CD14-positive monocyte (primary cell): ENCODE results near the gene MACROD2. TPM values are rescaled to one million over a fixed set of nuclear protein-coding genes. Genes with fewer than 3 reads are reported as not detected.

ENCODE experiments used
- DNase-seq, 3 donors: peaks; one replicate each; pipeline ENCODE4 v3.0.0-alpha.2; 2011 to 2022
- H2AFZ ChIP-seq: 2 replicates; pipeline ENCODE4 v1.6.0; 2012; ENCODE audit warnings: mild to moderate bottlenecking, low read depth, low read length, inconsistent platforms; ENCODE audit not compliant: insufficient read depth, poor library complexity, severe bottlenecking
- H3K27ac ChIP-seq, 2 donors: 1 replicate in 1 of 2; 2 replicates in 1 of 2; pipeline ENCODE4 v1.5.1; 2012 to 2013; ENCODE audit warnings: low read length in 2 of 2, control low read depth in 1 of 2, inconsistent platforms in 1 of 2, low read depth in 1 of 2, mild to moderate bottlenecking in 1 of 2
- H3K27me3 ChIP-seq, 2 donors: one replicate each; pipeline versions ENCODE4 v1.6.0 to v1.6.1; 2011 to 2013; ENCODE audit warnings: low read length in 2 of 2; ENCODE audit not compliant: control insufficient read depth in 2 of 2, insufficient read depth in 2 of 2
- H3K36me3 ChIP-seq, 2 donors: replicated peaks in 1 of 2; 1 replicate in 1 of 2; 2 replicates in 1 of 2; pipeline versions ENCODE4 v1.5.1 to v1.6.1; 2012 to 2013; ENCODE audit warnings: low read length in 2 of 2, control low read depth in 1 of 2, inconsistent platforms in 1 of 2, mild to moderate bottlenecking in 1 of 2; ENCODE audit not compliant: insufficient read depth in 2 of 2, control insufficient read depth in 1 of 2
- H3K4me1 ChIP-seq, 2 donors: 1 replicate in 1 of 2; 2 replicates in 1 of 2; pipeline versions ENCODE4 v1.5.1 to v1.6.1; 2012 to 2013; ENCODE audit warnings: low read length in 2 of 2, control low read depth in 1 of 2, inconsistent platforms in 1 of 2, mild to moderate bottlenecking in 1 of 2, moderate library complexity in 1 of 2; ENCODE audit not compliant: insufficient read depth in 2 of 2, control insufficient read depth in 1 of 2
- H3K4me2 ChIP-seq: replicated peaks from 2 replicates; pipeline ENCODE3; 2012; ENCODE audit warnings: low read length, moderate library complexity, mild to moderate bottlenecking; ENCODE audit not compliant: poor library complexity, severe bottlenecking; ENCODE audit errors: extremely low read depth
- H3K4me3 ChIP-seq, 3 experiments: fragments of 200-600 bp in 1 of 3; sonication (generic) in 1 of 3; replicated peaks in 1 of 3; 1 replicate in 2 of 3; 2 replicates in 1 of 3; pipeline ENCODE4 v1.5.1; 2011 to 2013; ENCODE audit warnings: low read length in 3 of 3, mild to moderate bottlenecking in 3 of 3, control low read depth in 2 of 3, low read depth in 2 of 3, inconsistent platforms in 1 of 3, moderate library complexity in 1 of 3
- H3K79me2 ChIP-seq: 2 replicates; pipeline ENCODE4 v1.6.0; 2012; ENCODE audit warnings: mild to moderate bottlenecking, control low read depth, inconsistent platforms, low read length, moderate library complexity; ENCODE audit not compliant: insufficient read depth
- H3K9ac ChIP-seq: 2 replicates; pipeline ENCODE4 v1.6.0; 2017; ENCODE audit warnings: low read length, mild to moderate bottlenecking; ENCODE audit not compliant: insufficient read depth, poor library complexity, severe bottlenecking
- H3K9me3 ChIP-seq, 2 donors: replicated peaks in 1 of 2; 1 replicate in 1 of 2; 2 replicates in 1 of 2; pipeline versions ENCODE4 v1.5.1 to v1.6.1; 2012 to 2013; ENCODE audit warnings: low read length in 2 of 2, control low read depth in 1 of 2; ENCODE audit not compliant: control insufficient read depth in 1 of 2, insufficient read depth in 1 of 2
- H4K20me1 ChIP-seq: 2 replicates; pipeline ENCODE4 v1.6.0; 2012; ENCODE audit warnings: mild to moderate bottlenecking, low read length, control low read depth, moderate library complexity; ENCODE audit not compliant: insufficient read depth
- H3K27ac Mint-ChIP-seq, 7 donors: one replicate each; pipeline ENCODE4 v1.8.0; 2020; ENCODE audit warnings: mild to moderate bottlenecking in 7 of 7, mixed read lengths in 7 of 7, moderate library complexity in 6 of 7, inconsistent platforms in 2 of 7
- H3K27me3 Mint-ChIP-seq, 3 donors: one replicate each; pipeline ENCODE4 v1.8.0; 2021 to 2022; ENCODE audit warnings: low read depth in 3 of 3, mild to moderate bottlenecking in 3 of 3, mixed read lengths in 3 of 3, moderate library complexity in 3 of 3, inconsistent platforms in 1 of 3
- H3K36me3 Mint-ChIP-seq, 2 donors: one replicate each; pipeline ENCODE4 v1.8.0; 2020; ENCODE audit warnings: mixed read lengths in 2 of 2, inconsistent platforms in 1 of 2, mild to moderate bottlenecking in 1 of 2
- H3K4me1 Mint-ChIP-seq: one replicate; pipeline ENCODE4 v1.8.0; 2020; ENCODE audit warnings: mild to moderate bottlenecking, mixed read lengths
- H3K4me3 Mint-ChIP-seq, 2 donors: one replicate each; pipeline ENCODE4 v1.8.0; 2020; ENCODE audit warnings: mild to moderate bottlenecking in 2 of 2, mixed read lengths in 2 of 2, moderate library complexity in 1 of 2
- H3K9me3 Mint-ChIP-seq, 7 donors: one replicate each; pipeline ENCODE4 v1.8.0; 2020 to 2022; ENCODE audit warnings: mixed read lengths in 7 of 7, mild to moderate bottlenecking in 6 of 7, moderate library complexity in 6 of 7, inconsistent platforms in 2 of 7
- WGBS: methylation state at CpG from one replicate; pipeline ENCODE4 v1.1.5; 2013; ENCODE audit warnings: missing lambda C conversion rate; ENCODE audit not compliant: insufficient coverage; 5-methylcytosine and 5-hydroxymethylcytosine counted together
- intact Hi-C, 2 donors: fragments of 100-400 bp; cut with micrococcal nuclease; formaldehyde crosslinking; loops; one replicate each; pipeline versions ENCODE4 v1.15.0 to v1.15.1; 2023
- polyA plus RNA-seq, 3 donors: library from polyadenylated mRNA; depleted of rRNA in 1 of 3; unstranded in 2 of 3; stranded (reverse) in 1 of 3; fragments of 300-500 nt in 2 of 3; fragments of >200 nt in 1 of 3; fragmentation: Illumina TruSeq in 2 of 3; gene quantifications; 1 replicate in 2 of 3; 2 replicates in 1 of 3; pipeline ENCODE4 v1.2.3, GENCODE V29; 2012 to 2021
- TF ChIP-seq, protein P1 (sequence below): fragments of 200-600 bp; IDR thresholded peaks from one replicate; pipeline ENCODE4 v1.8.0; 2022; ENCODE audit warnings: antibody characterized with exemption, mild to moderate bottlenecking

MACROD2 gene
- polyA plus RNA-seq, 3 donors = 0.23 TPM; not detected in 2

- DNase-seq = no peak
- H3K4me3 Mint-ChIP-seq = no peak overlapping the region
- no peaks in the 10 kb centered on the region for H3K36me3 Mint-ChIP-seq
- H4K20me1 ChIP-seq = no peaks in the 10 kb centered on the region
- no peaks in the 10 kb centered on the region for H3K4me1 Mint-ChIP-seq
- intact Hi-C loops = no loop called here
- H3K27ac Mint-ChIP-seq = no peak overlapping the region
- H3K4me2 ChIP-seq = no peak overlapping the region
- peaks cover 0 to 3% of the 10 kb centered on the region in 2 donors for H3K9me3 ChIP-seq
- H3K9ac ChIP-seq = no peak overlapping the region
- H3K27me3 Mint-ChIP-seq = no peaks in the 10 kb centered on the region
- no peaks in the 10 kb centered on the region for H3K79me2 ChIP-seq
- H3K9me3 Mint-ChIP-seq = peaks cover 0 to 8% (median 3%) of the 10 kb centered on the region in 7 donors
- no peak overlapping the region for H2AFZ ChIP-seq
- no peaks in the 10 kb centered on the region for H3K27me3 ChIP-seq
- no peaks in the 10 kb centered on the region for H3K4me1 ChIP-seq
- no peaks in the 10 kb centered on the region for H3K36me3 ChIP-seq
- H3K4me3 ChIP-seq = no peak overlapping the region
- TF ChIP-seq, protein P1, sequence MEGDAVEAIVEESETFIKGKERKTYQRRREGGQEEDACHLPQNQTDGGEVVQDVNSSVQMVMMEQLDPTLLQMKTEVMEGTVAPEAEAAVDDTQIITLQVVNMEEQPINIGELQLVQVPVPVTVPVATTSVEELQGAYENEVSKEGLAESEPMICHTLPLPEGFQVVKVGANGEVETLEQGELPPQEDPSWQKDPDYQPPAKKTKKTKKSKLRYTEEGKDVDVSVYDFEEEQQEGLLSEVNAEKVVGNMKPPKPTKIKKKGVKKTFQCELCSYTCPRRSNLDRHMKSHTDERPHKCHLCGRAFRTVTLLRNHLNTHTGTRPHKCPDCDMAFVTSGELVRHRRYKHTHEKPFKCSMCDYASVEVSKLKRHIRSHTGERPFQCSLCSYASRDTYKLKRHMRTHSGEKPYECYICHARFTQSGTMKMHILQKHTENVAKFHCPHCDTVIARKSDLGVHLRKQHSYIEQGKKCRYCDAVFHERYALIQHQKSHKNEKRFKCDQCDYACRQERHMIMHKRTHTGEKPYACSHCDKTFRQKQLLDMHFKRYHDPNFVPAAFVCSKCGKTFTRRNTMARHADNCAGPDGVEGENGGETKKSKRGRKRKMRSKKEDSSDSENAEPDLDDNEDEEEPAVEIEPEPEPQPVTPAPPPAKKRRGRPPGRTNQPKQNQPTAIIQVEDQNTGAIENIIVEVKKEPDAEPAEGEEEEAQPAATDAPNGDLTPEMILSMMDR = no peak
- no CpG with 5 or more reads among the region's 1 CpG for WGBS
- no peak overlapping the region for H3K27ac ChIP-seq
Measured at GRCh38 chr20:14559612-14560011, 564.3 kb downstream of the MACROD2 start.

- WGBS = no CpG with 5 or more reads among the region's 6 CpGs
- no peaks in the 10 kb centered on the region for H3K4me1 ChIP-seq
- H3K27ac Mint-ChIP-seq = no peak overlapping the region
- no peaks in the 10 kb centered on the region for H3K4me1 Mint-ChIP-seq
- intact Hi-C loops = no loop called here
- no peak overlapping the region for H3K9ac ChIP-seq
- H3K27me3 ChIP-seq = no peaks in the 10 kb centered on the region
- no peak overlapping the region for H3K4me3 ChIP-seq
- H3K4me3 Mint-ChIP-seq = no peak overlapping the region
- no peaks in the 10 kb centered on the region for H4K20me1 ChIP-seq
- no peaks in the 10 kb centered on the region for H3K27me3 Mint-ChIP-seq
- no peaks in the 10 kb centered on the region for H3K79me2 ChIP-seq
- TF ChIP-seq, protein P1 = no peak
- no peak overlapping the region for H3K27ac ChIP-seq
- no peak overlapping the region for H2AFZ ChIP-seq
- H3K9me3 ChIP-seq = peaks cover 0 to 6% of the 10 kb centered on the region in 2 donors
- no peaks in the 10 kb centered on the region for H3K36me3 ChIP-seq
- H3K36me3 Mint-ChIP-seq = no peaks in the 10 kb centered on the region
- no peak overlapping the region for H3K4me2 ChIP-seq
- H3K9me3 Mint-ChIP-seq = peaks cover 0 to 9% (median 5%) of the 10 kb centered on the region in 7 donors
- DNase-seq = no peak
Measured at GRCh38 chr20:14561741-14562221, 566.5 kb downstream of the MACROD2 start.
